H1 (cell line): Measurements from ENCODE around the gene FGF10. TPM values are rescaled to one million over a fixed set of nuclear protein-coding genes. Genes with fewer than 3 reads are reported as not detected.

Experiments
- POLR2AphosphoS5 ChIP-seq: IDR thresholded peaks from 2 replicates; pipeline ENCODE4 v1.6.1; 2011; ENCODE audit warnings: low read depth, low read length
- SP4 ChIP-seq: IDR thresholded peaks from 2 replicates; pipeline ENCODE4 v1.6.1; 2012; ENCODE audit warnings: low read length, inconsistent platforms
- TEAD4 ChIP-seq: IDR thresholded peaks from 2 replicates; pipeline ENCODE4 v1.6.1; 2012; ENCODE audit warnings: low read depth, low read length, inconsistent platforms, mixed read lengths
- polyA plus RNA-seq, 7 experiments: library from polyadenylated mRNA; depleted of rRNA in 3 of 7; stranded (reverse) in 5 of 7; unstranded in 2 of 7; fragments of >200 nt in 5 of 7; fragments of 200-250 nt in 2 of 7; gene quantifications; 1 replicate in 5 of 7; 2 replicates in 1 of 7; 4 replicates in 1 of 7; pipeline versions ENCODE4 v1.2.1 to v1.2.3, GENCODE V29; 2011 to 2013; ENCODE audit warnings: missing spikeins in 2 of 7, mixed read lengths in 2 of 7
- total RNA-seq: library from RNA; stranded (reverse); fragmentation: NEBNext Ultra II Directional; extraction: Animal tissue kit (Norgen Biotek cat#: 25700); gene quantifications from 2 replicates; pipeline ENCODE4 v1.2.1, GENCODE V29; 2021

Gene FGF10
- total and polyA plus RNA-seq, 2 of the 8 experiments (the other 6 are each of a cell fraction or from before 2014, with no cell fraction given), result 0.06 to 0.54 TPM

GRCh38 chr5:44299394-44299793 is 89.8 kb downstream of the FGF10 start (continued):
- TF ChIP-seq POLR2AphosphoS5, result no peak
- no peak for TF ChIP-seq TEAD4
- no peak for TF ChIP-seq SP4
- TF ChIP-seq, all 59 proteins: peak for 0
